ENCODE measurements around the gene UNC5A.
"Not testable (repeated sequence)": the region's sequence is repeated elsewhere in the genome, so short reads cannot be mapped to it uniquely, and the experiment has no call there.

Gene UNC5A

DNA sequence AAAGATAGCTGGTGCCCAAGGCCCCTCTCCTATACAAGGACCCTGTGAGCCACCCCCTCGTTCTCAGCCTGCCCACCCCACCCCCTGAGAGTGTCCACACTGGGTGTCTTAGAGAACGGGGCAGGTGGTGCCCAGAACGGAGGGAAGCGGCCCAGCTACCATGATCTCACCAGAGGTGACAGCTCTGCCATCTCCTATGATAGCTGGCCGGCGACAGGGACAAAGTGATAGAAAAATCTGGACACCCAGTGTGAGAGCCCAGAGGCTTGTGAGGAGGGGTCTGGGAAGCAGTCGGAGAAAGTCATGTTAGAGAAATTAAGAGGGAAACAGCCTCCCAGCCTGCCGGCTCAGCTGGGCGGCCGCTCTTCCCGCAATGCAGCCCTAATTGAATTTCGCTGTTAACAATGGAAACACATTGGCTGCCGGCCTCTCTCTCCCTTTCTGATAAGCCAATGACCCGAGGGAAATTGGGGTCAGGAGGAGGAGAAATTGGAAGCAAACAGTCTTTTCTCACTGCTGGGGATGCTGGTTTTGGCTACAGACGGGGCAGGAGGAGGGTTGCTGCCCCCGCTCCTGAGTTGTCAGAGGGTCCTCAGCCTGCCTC is 56.5 kb downstream of the UNC5A start:
- no peak for DNase-seq

GRCh38 chr5:176868126-176868525 is 57.8 kb downstream of the UNC5A start:
- no peak for DNase-seq

- DNase-seq = no peak
Measured at GRCh38 chr5:176868731-176869130, 58.4 kb downstream of the UNC5A start.

GRCh38 chr5:176869501-176870109 is 59.2 kb downstream of the UNC5A start:
- DNase-seq = no peak

DNA sequence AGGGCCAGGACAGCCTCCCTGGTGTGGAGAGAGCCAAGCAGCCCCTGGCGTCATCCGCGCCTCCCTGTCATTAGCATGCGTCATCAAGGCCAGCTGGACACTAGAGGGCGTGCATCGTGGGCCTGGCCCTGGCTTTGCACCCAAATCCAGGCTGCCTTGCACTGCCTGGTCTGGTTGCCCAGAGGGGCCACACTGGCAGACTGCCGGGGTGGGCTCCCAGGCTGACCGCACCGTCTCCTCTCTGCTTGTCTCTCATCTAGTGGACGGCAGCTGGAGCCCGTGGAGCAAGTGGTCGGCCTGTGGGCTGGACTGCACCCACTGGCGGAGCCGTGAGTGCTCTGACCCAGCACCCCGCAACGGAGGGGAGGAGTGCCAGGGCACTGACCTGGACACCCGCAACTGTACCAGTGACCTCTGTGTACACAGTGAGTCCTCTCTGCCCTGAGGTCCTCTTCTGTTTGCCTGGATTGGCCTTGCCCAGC is 59.8 kb downstream of the UNC5A start:
- no peak for DNase-seq

DNA sequence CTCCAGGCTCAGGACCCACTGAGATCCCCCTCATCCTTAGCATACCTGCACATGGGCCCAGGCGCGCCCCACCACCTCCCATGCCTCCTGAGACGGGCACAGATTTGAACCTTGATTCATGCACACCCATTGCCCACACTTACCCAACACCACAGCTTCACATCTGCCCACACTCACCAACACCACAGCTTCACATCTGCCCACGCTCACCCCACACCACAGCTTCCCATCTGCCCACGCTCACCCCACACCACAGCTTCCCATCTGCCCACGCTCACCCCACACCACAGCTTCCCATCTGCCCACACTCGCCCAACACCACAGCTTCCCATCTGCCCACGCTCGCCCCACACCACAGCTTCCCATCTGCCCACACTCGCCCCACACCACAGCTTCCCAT is 60.3 kb downstream of the UNC5A start:
- not testable (repeated sequence) for DNase-seq

DNA sequence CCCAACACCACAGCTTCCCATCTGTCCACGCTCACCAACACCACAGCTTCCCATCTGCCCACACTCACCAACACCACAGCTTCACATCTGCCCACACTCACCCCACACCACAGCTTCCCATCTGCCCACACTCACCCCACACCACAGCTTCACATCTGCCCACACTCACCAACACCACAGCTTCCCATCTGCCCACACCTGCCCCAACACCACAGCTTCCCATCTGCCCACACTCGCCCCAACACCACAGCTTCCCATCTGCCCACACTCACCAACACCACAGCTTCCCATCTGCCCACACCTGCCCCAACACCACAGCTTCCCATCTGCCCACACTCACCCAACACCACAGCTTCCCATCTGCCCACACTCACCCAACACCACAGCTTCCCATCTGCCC is 62.2 kb downstream of the UNC5A start:
- not testable (repeated sequence) for DNase-seq

- not testable (repeated sequence) for DNase-seq
Measured at GRCh38 chr5:176873011-176873410, 62.7 kb downstream of the UNC5A start.

GRCh38 chr5:176873541-176874172 is 63.3 kb downstream of the UNC5A start:
- no peak for DNase-seq

DNA sequence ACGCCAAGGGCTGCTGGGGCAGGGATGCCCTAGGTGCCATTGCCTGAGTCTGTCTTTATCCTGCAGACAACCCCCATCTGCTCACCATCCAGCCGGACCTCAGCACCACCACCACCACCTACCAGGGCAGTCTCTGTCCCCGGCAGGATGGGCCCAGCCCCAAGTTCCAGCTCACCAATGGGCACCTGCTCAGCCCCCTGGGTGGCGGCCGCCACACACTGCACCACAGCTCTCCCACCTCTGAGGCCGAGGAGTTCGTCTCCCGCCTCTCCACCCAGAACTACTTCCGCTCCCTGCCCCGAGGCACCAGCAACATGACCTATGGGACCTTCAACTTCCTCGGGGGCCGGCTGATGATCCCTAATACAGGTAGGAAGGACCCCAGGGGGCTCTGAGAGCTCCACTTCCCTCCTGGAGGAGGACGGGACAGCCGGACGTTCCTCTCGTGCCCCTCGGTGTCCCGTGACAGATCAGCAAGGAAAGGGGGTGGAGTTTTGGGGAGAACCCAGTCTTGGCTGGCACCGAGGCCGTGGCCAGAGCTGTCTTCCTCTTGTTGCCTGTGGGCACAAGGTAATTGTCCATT is 63.9 kb downstream of the UNC5A start:
- DNase-seq = no peak

DNA sequence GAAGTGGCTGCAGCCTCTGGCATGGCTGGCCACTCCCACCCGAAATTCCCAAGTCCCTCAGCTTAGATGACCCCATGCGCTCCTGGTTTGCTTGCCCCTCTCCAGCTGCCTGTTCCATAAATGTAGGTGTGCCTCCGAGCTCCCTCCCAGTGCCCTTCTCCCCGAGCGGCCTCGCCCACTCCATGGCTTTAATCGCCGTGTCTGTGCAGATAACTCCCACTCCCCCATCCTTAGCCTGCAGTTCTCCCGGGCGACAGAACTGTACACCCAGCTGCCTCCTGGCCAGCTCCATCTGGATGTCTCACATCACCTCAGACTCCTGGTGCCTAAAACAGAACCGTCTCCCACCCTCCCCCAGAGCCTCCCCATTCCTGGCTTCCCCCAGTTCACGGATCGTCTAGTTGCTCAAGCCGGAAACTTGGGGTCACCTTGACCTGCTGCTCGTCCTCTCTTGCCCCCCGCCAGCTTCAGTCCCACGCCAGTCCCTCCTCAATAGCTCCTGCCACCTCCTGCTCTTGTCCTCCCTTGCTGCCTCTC is 64.7 kb downstream of the UNC5A start:
- no peak for DNase-seq

- DNase-seq = no peak
Measured at GRCh38 chr5:176875783-176876505, 65.6 kb downstream of the UNC5A start.

DNA sequence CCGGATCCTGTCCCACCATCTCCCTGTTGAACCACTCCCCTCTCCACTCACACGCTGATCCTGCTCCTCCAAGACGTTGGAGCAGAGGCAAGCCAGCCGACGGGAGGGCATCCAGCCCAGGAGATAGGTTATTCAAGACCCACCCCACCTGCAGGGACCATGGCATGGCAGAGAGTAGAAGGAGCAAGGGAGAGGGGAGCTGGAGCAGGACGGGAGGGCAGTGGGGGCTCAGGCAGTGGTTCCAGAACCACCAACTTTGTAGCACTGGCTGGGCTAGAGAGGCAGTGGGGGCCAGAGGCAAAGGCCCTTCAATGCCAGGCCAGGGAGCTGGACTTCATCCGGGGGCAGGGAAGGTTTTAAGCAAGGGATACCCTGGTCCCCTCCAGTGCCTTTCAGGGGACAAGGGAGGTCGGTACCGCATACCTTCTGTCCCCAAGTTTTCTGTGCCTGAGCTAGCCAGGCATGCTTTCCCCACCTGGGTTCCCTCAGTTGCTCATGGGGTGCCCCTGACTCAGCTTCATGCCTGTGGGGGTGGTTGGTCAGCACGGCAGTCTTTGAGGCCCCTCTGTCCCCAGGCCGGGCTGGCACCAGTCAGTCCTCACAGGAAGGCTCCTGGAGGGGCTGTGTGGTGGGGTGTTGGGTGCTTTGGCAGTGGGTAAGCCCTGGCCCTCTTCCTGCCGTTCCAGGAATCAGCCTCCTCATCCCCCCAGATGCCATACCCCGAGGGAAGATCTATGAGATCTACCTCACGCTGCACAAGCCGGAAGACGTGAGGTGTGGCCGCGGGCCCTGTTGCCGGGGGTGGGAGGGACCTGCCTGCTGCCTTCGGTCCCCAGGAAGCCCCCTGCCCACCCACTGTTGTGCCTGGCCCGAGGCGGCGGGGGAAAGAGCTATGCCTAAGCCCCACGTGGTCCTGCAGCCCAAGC is 66.4 kb downstream of the UNC5A start:
- DNase-seq = no peak

GRCh38 chr5:176877793-176878331 is 67.5 kb downstream of the UNC5A start:
- DNase-seq = no peak

GRCh38 chr5:176878463-176878862 is 68.1 kb downstream of the UNC5A start:
- DNase-seq = no peak

DNA sequence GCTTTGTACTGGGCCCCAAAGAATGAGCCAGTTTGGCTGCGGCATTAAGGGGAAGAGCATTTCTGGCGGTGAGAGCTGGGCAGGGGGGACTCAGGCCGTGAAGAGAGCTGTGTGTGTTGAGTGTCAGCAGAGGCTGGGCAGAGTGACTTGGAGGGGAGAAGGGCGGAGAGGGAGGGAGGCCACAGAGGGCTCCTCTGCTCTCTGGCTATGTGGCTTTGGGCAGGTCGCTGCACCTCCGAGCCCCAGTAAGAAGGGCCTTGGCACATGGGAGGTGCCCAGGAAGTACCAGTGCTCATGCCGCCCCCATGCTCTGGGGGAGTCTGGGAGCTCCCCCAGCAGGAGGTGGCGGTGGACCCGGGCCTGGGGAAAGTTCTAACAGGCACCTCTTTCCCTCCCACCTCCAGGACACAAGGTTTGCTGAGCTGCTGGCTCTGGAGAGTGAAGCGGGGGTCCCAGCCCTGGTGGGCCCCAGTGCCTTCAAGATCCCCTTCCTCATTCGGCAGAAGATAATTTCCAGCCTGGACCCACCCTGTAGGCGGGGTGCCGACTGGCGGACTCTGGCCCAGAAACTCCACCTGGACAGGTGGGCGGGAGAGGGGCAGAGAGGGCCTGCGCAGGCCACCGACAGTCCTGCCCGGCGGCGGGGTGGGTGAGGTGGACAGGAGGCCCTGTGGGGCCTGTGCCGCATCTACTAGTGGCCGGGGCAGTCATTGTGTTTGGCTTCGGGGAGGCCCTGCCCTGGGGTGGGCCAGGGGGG is 68.7 kb downstream of the UNC5A start:
- DNase-seq = no peak

GRCh38 chr5:176879663-176880361 is 69.5 kb downstream of the UNC5A start:
- no peak for DNase-seq

DNA sequence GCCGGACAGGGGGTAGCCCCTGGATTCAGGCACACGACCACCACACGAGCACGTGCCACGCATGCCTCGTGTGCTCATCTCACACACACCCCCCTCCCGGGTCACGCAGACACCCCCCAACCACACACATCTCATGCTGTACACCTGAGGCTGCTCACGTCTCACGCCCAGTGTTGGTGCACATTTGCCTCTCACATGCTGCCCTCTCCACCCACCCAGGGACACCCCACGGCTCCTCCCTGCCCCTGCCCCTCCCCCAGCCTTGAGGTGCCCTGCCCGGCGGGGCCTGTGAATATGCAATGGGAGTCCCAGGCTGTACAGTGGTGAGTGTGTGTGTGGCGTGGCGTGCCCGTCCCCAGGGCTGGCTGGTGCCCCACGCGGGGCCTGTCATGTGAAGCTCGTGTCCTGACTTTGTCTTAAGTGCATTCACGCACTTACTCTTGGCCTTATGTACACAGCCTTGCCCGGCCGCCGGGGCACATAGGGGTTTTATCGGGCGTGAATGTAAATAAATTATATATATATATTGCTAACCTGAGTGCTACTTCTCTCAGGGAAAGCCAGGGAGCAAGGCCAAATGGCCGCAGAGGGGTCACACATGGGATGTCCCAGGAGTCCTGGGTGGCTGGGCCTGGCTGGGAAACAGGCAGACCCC is 70.1 kb downstream of the UNC5A start:
- DNase-seq = no peak

DNA sequence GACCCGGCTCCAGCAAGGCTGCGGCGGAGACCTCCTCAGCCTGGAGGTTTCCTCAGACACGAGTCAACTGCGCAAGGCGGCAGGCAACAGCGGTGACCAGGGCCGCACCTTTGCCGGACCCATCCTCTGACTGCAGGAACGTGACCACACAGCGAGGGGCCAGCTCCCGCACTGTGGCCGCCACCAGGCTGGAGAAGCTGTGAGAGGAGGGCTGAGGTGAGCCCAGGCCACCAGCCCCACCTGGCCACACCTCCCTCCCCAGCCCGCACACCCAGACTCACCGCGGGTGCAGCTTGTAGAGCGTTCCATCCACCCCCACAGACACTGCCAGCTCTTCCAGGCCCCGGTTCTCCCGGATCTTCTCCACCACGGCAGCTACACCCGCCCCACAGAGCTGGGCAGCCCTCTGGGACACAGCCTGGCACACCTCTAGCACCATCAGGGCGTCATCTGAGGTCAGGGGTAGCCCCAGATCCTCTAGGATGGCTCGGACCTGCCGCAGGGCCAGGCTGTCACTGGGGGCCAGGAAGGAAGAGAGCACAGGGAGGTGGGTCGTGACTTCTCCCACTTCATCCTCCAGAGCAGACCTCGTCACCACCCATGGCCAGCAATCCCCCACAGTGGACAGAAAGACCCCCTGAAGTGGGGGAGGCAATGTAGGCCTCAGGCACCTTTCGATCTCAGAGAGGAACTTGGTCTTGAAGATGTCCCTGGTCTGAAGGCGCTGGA is 70.8 kb downstream of the UNC5A start:
- no peak for DNase-seq

Data from CD4-positive, alpha-beta T cell treated with Interleukin-1 beta for 1 hour (primary cell).